SK-N-SH (cell line): ENCODE results near the gene CCDC192.
A peak's percentile ranks its signal among the peaks of the same experiment; 100 is the strongest.

Source experiments
- FOXJ3 ChIP-seq: sonication (generic); formaldehyde crosslinking; IDR thresholded peaks from 2 replicates; pipeline ENCODE4 v1.5.1; 2020; ENCODE audit warnings: mild to moderate bottlenecking, missing genetic modification reagents
- FOXM1 ChIP-seq: IDR thresholded peaks from 2 replicates; pipeline ENCODE4 v1.4.0; 2012; ENCODE audit warnings: low read depth, mild to moderate bottlenecking
- JUND ChIP-seq: IDR thresholded peaks from 2 replicates; pipeline ENCODE4 v1.4.0; 2012
- RAD21 ChIP-seq: IDR thresholded peaks from 2 replicates; pipeline ENCODE4 v1.6.1; 2012; ENCODE audit warnings: mild to moderate bottlenecking, low read length
- SIN3A ChIP-seq: IDR thresholded peaks from 2 replicates; pipeline ENCODE4 v1.6.1; 2012; ENCODE audit warnings: low read depth, mild to moderate bottlenecking, low read length, moderate library complexity, borderline replicate concordance
- SMC3 ChIP-seq: IDR thresholded peaks from 2 replicates; pipeline ENCODE4 v1.6.1; 2012; ENCODE audit warnings: low read depth, low read length, improper control_type of control experiment
- TF ChIP-seq, protein P1 (sequence below): fragments of 200-600 bp; sonication (generic); IDR thresholded peaks from 2 replicates; pipeline ENCODE4 v1.6.1; 2017; ENCODE audit warnings: antibody characterized with exemption, mild to moderate bottlenecking, moderate library complexity

DNA sequence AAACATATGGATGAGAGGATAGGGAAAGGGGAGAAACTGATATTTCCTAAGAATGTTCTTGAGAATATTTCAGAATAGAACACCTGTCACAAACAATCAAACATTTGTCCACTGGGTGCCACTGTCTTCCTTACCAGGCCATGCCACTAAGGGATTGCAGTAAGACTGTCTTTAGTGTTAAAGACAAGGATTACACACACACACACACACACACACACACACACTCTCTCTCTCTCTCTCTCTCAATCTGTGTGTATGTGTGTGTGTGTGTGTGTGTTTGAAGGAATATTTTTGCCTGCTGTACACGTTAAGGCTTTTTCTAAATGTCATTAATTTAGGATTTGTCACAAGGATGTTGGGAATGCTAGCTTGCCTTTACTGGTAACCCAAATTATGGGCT is 54.4 kb downstream of the CCDC192 start:
- TF ChIP-seq, protein P1, sequence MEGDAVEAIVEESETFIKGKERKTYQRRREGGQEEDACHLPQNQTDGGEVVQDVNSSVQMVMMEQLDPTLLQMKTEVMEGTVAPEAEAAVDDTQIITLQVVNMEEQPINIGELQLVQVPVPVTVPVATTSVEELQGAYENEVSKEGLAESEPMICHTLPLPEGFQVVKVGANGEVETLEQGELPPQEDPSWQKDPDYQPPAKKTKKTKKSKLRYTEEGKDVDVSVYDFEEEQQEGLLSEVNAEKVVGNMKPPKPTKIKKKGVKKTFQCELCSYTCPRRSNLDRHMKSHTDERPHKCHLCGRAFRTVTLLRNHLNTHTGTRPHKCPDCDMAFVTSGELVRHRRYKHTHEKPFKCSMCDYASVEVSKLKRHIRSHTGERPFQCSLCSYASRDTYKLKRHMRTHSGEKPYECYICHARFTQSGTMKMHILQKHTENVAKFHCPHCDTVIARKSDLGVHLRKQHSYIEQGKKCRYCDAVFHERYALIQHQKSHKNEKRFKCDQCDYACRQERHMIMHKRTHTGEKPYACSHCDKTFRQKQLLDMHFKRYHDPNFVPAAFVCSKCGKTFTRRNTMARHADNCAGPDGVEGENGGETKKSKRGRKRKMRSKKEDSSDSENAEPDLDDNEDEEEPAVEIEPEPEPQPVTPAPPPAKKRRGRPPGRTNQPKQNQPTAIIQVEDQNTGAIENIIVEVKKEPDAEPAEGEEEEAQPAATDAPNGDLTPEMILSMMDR, result peak; percentile 70
- peak; percentile 57 for TF ChIP-seq SMC3
- peak; percentile 64 for TF ChIP-seq RAD21
- no peak for TF ChIP-seq SIN3A
- TF ChIP-seq FOXJ3 (CRISPR knock-in tag), result no peak
- no peak for TF ChIP-seq FOXM1
- TF ChIP-seq JUND, result no peak
